ENCODE data around the gene UBXN10. TPM values are rescaled to one million over a fixed set of nuclear protein-coding genes. Genes with fewer than 3 reads are reported as not detected.

The UBXN10 gene
- total RNA-seq, 1 experiment from 2014 or later, result 0.05 TPM

- in situ Hi-C loops (cut with HindIII; ENCODE audit: low pct_unique_long_range_greater_than_20kb, low sequenced_read_pairs) (no loop called here), intact Hi-C loops (cut with micrococcal nuclease; ENCODE audit: unreplicated experiment) (no loop called here)
- no TSS peak for BruUV-seq (replicated peaks)
- Histone ChIP-seq H3K4me1 (ENCODE audit: control insufficient read depth, insufficient read depth, low read length) (no peaks in the 10 kb centered on the region), H3K4me3 (ENCODE audit: low read depth in 2 of 2, low read length in 2 of 2) (no peak overlapping the region), H3K27me3 (ENCODE audit: control insufficient read depth, insufficient read depth, low read length) (no peaks in the 10 kb centered on the region), H3K27ac (ENCODE audit: low read length) (no peak overlapping the region), H3K9me3 (ENCODE audit: control insufficient read depth, insufficient read depth, low read depth, low read length) (peaks cover 16% of the 10 kb centered on the region; the same call in 1 of the 2 replicates), H3K36me3 (ENCODE audit: control insufficient read depth, insufficient read depth, low read length) (no peaks in the 10 kb centered on the region)
- CTCF ChIA-PET, result no interaction called here
- DNase-seq (ENCODE audit: low read depth, low spot score) (no peak), ATAC-seq (no peak)
- TF ChIP-seq REST (IDR thresholded peaks at IDR 0.05; ENCODE audit: insufficient read depth in 1 of 2, low read depth in 2 of 2, low read length in 1 of 2) (no peak), POLR2AphosphoS5 (IDR thresholded peaks at IDR 0.05; ENCODE audit: low read depth, low read length) (no peak), SIN3A (IDR thresholded peaks at IDR 0.05; ENCODE audit: borderline replicate concordance, insufficient read depth, low read depth, low read length) (no peak), TCF7L2 (IDR thresholded peaks at IDR 0.05; ENCODE audit: low read depth, low read length) (no peak), CTCF (IDR thresholded peaks at IDR 0.05) (no peak)
- POLR2A ChIA-PET, result no interaction called here
Observed at GRCh38 chr1:20160034-20160433, 25.9 kb upstream of the UBXN10 start.

GRCh38 chr1:20164694-20165202 is 21.1 kb upstream of the UBXN10 start:
- no peak for ATAC-seq
- in situ Hi-C loops (cut with HindIII; ENCODE audit: low pct_unique_long_range_greater_than_20kb, low sequenced_read_pairs) (no loop called here), intact Hi-C loops (cut with micrococcal nuclease; ENCODE audit: unreplicated experiment) (no loop called here)
- no peaks in the 10 kb centered on the region; the same call in 1 of the 2 replicates for H3K4me1 ChIP-seq (ENCODE audit: control insufficient read depth, insufficient read depth, low read length)
- TF ChIP-seq CTCF (IDR thresholded peaks at IDR 0.05) (no peak), TCF7L2 (IDR thresholded peaks at IDR 0.05; ENCODE audit: low read depth, low read length) (no peak), SIN3A (IDR thresholded peaks at IDR 0.05; ENCODE audit: borderline replicate concordance, insufficient read depth, low read depth, low read length) (no peak), POLR2AphosphoS5 (IDR thresholded peaks at IDR 0.05; ENCODE audit: low read depth, low read length) (no peak), REST (IDR thresholded peaks at IDR 0.05; ENCODE audit: insufficient read depth in 1 of 2, low read depth in 2 of 2, low read length in 1 of 2) (no peak)
- H3K36me3 ChIP-seq (ENCODE audit: control insufficient read depth, insufficient read depth, low read length), result no peaks in the 10 kb centered on the region
- no peak for DNase-seq (ENCODE audit: low read depth, low spot score)
- no peaks in the 10 kb centered on the region for H3K27me3 ChIP-seq (ENCODE audit: control insufficient read depth, insufficient read depth, low read length)
- H3K27ac ChIP-seq (ENCODE audit: low read length), result no peak overlapping the region
- peaks cover 12% of the 10 kb centered on the region; the same call in 1 of the 2 replicates for H3K9me3 ChIP-seq (ENCODE audit: control insufficient read depth, insufficient read depth, low read depth, low read length)
- no peak overlapping the region for H3K4me3 ChIP-seq (ENCODE audit: low read depth in 2 of 2, low read length in 2 of 2)
- ChIA-PET CTCF (interaction anchor here (0.5 to 0.7 kb wide), 2 partner anchors 13 to 147 kb away, joined by 3 to 4 read pairs; no protein-coding TSS in a partner anchor), POLR2A (no interaction called here)
- no TSS peak for BruUV-seq (replicated peaks)
